Mammary epithelial cell (primary cell): ENCODE measurements around the gene SIK3.

Source experiments
- CTCF ChIP-seq, 2 donors: IDR thresholded peaks in 1 of 2; conservative IDR thresholded peaks in 1 of 2; 2 replicates each; pipeline ENCODE4 v1.5.1; 2011 to 2012; ENCODE audit warnings: inconsistent platforms in 2 of 2, low read length in 2 of 2, mild to moderate bottlenecking in 2 of 2, control low read depth in 1 of 2, low read depth in 1 of 2; ENCODE audit not compliant: insufficient read depth in 1 of 2; ENCODE audit errors: extremely low read depth in 1 of 2
- EZH2 ChIP-seq: IDR thresholded peaks from 2 replicates; pipeline ENCODE4 v1.6.1; 2012; ENCODE audit warnings: low read length, inconsistent platforms, borderline replicate concordance

GRCh38 chr11:116827461-116827860 is 270.8 kb downstream of the SIK3 start:
- TF ChIP-seq CTCF (conservative IDR thresholded peaks at IDR 0.05 in 1 of 2, IDR thresholded peaks at IDR 0.05 in 1 of 2; ENCODE audit: extremely low read depth in 1 of 2, insufficient read depth in 1 of 2, low read depth in 1 of 2, low read length in 2 of 2) = no peak
- TF ChIP-seq EZH2 = no peak
